GM19240 (cell line): Measurements from ENCODE around the gene KLC3.
"Not testable (repeated sequence)": the region's sequence is repeated elsewhere in the genome, so short reads cannot be mapped to it uniquely, and the experiment has no call there.

ENCODE experiments used
- DNase-seq: peaks from one replicate; pipeline ENCODE4 v3.0.0; 2011; ENCODE audit warnings: low spot score; ENCODE audit not compliant: insufficient read length

KLC3 gene

DNA sequence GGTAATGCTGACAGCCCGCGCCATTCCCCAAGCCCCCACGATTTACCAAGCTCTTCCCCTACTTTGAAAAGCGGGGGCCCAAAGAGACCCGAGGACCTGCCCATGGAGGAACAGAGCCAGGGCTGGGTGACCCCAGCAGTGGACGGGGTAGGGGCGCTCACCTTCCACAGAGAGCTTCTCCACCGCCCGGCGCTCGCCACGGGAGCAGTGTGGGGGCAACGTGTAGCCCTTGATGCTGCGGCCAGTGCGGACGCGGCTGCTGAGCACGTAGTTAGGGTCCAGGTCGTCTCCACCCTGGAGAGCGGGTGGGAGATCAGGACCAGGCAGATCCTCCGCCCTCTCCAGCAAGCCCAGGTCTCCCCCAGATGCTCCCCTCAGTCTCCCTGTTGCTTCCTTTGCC, 25.2 kb upstream of the KLC3 start:
- no peak for DNase-seq

DNA sequence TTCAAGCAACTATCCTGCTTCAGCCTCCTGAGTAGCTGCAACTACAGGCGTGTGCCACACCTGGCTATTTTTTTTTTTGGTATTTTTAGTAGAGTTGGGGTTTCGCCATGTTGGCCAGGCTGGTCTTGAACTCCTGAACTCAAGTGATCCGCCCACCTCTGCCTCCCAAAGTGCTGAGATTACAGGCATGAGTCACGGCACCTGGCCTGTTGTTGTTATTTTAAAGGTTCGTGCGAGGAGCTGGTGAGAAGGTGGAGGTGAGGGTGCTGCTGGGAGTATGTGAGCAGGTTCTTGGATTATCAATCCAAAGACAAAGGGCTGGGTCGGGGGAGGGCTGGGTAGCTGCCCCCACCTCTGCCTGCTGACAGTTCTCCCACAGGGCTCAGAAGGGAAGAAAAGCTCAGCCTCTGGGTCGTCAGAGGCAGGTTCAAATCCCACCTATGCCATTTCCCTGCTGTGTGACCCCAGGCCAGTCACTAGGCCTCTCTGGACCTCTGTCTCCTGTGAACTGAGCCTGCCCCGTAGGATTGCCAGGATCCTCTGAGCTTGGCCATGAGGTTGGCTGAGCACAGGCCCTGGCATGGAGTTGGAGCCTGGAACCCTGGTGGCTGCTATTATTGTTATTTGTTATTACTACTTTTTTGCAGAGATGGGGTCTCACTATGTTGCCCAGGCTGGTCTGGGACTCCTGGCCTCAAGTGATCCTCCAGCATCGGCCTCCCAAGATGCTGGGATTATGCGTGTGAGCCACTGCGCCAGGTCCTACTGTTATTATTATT, 19.4 kb upstream of the KLC3 start:
- no peak for DNase-seq

DNA sequence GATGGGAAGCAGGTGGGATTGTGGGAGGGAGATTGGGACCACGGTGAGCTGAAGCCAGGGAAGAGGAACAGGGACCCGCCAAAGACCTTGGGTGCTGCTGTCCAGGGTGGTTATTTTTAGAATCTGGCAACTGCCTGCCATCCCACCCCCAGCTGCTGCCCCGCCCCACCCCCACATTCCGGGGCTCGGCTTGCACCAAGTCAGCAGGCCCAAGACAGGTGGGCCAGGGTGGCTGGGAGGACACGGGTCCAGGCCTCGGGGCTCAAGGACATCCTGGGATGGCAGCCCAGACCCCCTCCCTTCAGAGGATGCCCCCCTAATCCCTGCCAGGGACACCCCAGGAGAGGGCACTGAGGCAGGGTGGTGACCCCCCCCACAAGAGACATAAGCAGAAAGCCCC, 18.7 kb upstream of the KLC3 start:
- DNase-seq = no peak

DNA sequence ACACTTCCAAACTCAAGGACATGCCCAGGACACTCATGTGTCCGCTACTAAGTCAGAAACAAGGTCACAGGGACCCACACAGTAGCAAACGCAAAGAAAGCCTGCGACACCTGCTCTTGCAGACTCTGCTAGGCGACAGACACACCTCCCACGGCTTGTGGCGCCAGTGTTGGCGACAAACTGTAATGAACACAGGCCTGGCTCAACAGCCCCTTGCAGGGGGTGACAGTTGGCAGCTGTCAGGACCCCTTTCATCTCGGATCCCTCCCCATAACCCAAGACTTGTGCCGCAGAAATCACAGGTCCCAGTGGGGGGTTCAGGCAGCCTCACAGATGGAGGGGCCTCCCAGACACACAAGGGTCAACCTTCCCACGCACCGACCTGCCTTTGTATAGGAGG, 18.2 kb upstream of the KLC3 start:
- DNase-seq = no peak

GRCh38 chr19:45322744-45323281, 17.7 kb upstream of the KLC3 start, which contains the start of gene CKM:
Gene CKM, minus strand, starts transcription at chr19:45322875. Its CDS starts 3,162 bp downstream, at chr19:45319713.
- DNase-seq = no peak

- no peak for DNase-seq
These were observed 16.9 kb upstream of the KLC3 start for GRCh38 chr19:45323671-45324081.

DNA sequence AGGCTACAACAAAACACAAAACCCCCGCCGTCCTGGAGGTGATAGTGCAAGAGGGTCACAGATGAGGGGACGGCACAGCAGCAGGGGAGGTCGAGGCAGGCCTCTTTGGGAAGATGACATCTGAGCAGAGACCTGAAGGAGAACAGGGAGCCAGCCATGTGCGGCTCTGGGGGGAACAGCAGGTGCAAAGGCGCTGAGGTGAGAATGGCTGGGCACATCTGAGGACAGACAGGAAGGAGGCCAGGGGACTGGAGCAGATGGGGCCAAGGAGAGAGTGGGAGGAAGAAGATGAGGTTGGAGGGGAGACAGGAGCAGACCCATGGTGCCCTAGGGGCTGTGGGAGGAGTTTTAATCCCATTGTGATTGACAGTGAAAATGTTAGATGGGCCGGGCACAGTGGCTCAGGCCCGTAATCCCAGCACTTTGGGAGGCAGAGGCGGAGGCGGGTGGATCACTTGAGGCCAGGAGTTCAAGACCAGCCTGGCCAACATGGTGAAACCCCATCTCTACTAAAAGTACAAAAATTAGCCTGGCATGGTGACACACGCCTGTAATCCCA, 16.1 kb upstream of the KLC3 start:
- no peak for DNase-seq

DNA sequence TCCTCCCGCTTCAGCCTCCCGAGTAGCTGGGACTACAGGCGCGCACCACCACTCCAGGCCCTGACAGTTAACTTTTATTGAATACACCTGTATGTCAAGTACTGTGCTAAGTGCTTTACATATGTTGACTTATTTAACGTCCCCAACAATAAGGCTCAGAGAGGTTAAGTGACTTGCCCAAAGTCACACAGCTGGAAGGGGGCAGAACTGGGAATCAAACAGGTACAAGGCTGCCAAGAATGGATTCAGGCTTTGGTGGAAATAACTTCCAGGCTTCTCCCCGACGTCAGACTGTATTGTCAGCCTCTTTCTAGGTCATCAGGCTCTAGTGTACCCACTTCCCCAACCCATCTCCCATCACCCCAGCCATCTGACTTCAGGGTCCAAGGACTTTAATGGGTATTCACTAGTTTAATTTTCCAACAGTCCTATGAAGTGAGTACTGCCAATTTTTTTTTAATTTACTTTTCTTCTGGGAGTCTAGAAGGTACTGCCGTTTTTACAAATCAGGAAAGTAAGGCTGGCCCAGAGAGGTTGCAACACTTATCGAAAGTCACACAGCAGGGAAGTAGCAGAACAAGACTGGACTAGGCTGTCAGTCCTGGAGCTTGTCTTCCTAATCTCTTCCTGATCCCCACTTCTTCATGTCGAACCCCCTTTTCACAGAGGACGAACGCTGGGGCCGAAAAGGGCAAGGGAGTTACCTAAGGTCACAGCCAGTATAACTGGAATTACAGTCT, 13.0 kb upstream of the KLC3 start:
- no peak for DNase-seq

DNA sequence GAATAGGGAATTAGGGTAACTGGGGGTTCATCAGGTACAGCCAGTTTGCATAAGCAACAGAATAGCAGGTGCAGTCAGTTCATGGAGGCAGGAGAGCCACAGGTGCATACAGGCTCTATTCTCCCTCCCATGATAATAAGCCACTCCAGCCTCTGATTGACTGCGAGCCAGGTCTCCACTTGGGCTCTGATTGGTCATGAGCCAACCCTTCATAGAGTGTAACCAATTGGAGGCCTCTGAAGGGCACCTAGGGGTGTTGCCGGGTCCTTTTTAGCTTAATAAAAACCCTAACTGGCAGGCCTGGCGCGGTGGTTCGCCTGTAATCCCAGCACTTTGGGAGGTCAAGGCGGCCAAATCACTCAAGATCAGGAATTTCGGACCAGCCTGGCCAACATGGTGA, 9.1 kb upstream of the KLC3 start:
- no peak for DNase-seq

GRCh38 chr19:45333609-45334303, 6.8 kb upstream of the KLC3 start:
- DNase-seq = no peak

DNA sequence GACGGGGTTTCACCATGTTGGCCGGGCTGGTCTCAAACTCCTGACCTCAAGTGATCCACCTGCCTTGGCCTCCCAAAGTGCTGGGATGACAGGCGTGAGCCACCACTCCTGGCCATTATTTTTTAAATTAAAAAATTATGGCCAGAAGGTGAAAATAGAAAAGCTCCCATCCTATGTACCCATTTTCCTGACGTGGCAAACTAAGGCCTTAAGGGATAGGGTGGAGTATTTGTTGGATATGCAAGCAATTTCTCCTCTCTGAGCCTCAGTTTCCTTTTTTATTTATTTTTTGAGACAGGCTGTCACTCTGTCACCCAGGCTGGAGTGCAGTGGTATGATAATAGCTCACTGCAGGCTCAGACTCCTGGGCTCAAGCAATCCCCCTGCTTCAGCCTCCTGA, 5.7 kb upstream of the KLC3 start:
- not testable (repeated sequence) for DNase-seq

- no peak for DNase-seq
These were observed 3.8 kb upstream of the KLC3 start for GRCh38 chr19:45336696-45337251.

DNA sequence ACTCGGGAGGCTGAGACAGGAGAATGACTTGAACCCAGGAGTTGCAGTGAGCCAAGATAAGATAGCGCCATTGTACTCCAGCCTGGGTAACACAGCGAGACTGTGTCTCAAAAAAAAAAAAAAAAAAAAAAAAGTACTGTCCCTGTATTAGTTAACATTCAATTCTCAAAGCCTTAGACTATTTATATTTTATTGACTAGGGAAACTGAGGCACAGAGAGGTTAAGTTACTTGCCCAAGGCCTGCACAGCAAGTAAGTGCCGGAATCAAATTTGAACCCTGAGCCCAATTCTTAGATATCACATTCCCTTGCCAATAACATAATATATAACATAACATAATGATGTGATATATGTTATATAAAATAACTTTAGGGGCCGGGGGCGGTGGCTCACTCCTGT, 921 bp upstream of the KLC3 start:
- no peak for DNase-seq

GRCh38 chr19:45340899-45341453, 426 bp downstream of the KLC3 start:
- no peak for DNase-seq

DNA sequence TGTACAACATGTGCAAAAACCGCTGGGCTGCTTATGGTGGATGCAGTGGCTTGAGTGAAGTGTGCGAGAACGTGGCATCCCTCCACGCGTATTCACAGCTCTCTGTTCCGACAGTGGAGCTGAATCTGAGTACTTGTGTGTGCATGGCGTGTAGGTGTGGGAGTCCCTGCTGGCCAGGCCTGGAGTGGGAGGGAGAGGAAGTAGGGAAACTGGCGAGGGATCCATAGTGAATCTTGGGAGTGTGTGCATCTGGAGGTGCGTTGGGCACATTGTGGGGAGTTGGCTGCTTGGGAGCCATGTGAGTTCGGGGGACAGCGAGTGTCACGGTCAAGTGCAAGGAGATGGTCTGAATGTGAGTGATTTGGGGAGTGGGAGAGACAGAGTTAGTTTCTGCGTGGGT, 2.4 kb downstream of the KLC3 start:
- no peak for DNase-seq

- no peak for DNase-seq
These were observed 4.3 kb downstream of the KLC3 start for GRCh38 chr19:45344621-45345505.

- DNase-seq = no peak
These were observed 4.9 kb downstream of the KLC3 start for GRCh38 chr19:45345506-45345860.

- DNase-seq = no peak
These were observed 5.9 kb downstream of the KLC3 start for GRCh38 chr19:45346449-45346848.

DNA sequence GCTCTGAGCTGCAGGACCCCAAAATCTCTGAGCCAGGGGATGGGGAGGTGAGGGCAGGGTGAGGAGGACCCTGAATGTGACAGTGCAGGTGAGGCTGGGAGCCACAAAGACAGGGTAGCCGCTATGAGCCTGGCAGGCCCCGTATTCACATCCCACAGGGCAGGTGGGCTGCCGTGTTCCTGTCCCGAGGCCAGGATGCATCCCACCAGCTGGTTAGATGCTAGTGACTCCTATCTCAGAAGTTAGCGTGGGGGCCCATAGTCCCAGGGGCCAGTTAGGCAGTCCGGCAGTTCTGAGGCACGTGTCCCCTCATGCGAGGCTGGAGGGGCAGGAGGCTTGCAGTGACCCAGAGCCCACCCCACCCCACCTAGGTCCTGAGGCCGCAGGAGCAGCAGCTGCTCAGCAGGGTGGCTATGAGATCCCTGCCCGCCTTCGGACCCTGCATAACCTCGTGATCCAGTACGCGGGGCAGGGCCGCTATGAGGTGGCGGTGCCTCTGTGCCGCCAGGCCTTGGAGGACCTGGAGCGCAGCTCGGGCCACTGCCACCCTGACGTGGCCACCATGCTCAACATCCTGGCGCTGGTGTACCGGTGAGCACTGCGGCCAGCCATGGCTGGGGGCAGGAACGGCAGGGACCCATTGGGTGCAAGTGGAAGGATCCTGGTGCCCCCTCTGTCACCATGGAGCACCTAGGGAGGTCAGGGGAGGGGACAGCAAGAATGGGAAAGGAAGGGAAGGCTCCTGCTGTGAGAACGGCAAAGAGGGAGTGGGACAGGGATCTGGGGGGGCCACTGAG, 7.2 kb downstream of the KLC3 start:
- no peak for DNase-seq
